Measurements from ENCODE around the gene GSTM4. TPM values are rescaled to one million over a fixed set of nuclear protein-coding genes. Genes with fewer than 3 reads are reported as not detected.

Gene GSTM4
- total RNA-seq, 1 experiment from 2014 or later, result 11.9 TPM

- no peak overlapping the region for H3K4me3 Mint-ChIP-seq (ENCODE audit: unreplicated experiment)
- H3K27me3 ChIP-seq (replicated peaks; ENCODE audit: control insufficient read depth, insufficient read depth, low read length), result no peaks in the 10 kb centered on the region
- no peaks in the 10 kb centered on the region for H3K4me1 ChIP-seq
- no peak overlapping the region for H3K27ac Mint-ChIP-seq (ENCODE audit: unreplicated experiment)
- no peaks in the 10 kb centered on the region for H3K36me3 Mint-ChIP-seq (ENCODE audit: insufficient read depth, unreplicated experiment)
- BruUV-seq (replicated peaks), result no TSS peak
- no peaks in the 10 kb centered on the region for H3K36me3 ChIP-seq (ENCODE audit: control insufficient read depth, insufficient read depth, low read length)
- CTCF ChIA-PET, result no interaction called here
- H3K9me3 ChIP-seq, result no peaks in the 10 kb centered on the region
- intact Hi-C loops (cut with micrococcal nuclease; ENCODE audit: unreplicated experiment), result loop anchor here (5.0 kb wide), 2 partner anchors 97 to 128 kb away; partner anchors contain the start of gene GNAI3
- no peak for DNase-seq
- TF ChIP-seq CTCF (IDR thresholded peaks at IDR 0.05; ENCODE audit: insufficient read depth in 1 of 2, low read depth in 1 of 2, low read length in 1 of 2, severe bottlenecking in 1 of 2, unreplicated experiment in 1 of 2), result no peak
- no peaks in the 10 kb centered on the region for H3K4me1 Mint-ChIP-seq (ENCODE audit: low read depth, unreplicated experiment)
- H3K9me3 Mint-ChIP-seq (ENCODE audit: unreplicated experiment), result no peaks in the 10 kb centered on the region
- POLR2A ChIA-PET, result no interaction called here
- H3K27me3 Mint-ChIP-seq (ENCODE audit: insufficient read depth, unreplicated experiment), result no peaks in the 10 kb centered on the region
- no peak overlapping the region for H3K4me3 ChIP-seq (ENCODE audit: low read depth, low read length)
These were observed 11.2 kb upstream of the GSTM4 start for GRCh38 chr1:109644670-109645069.

GRCh38 chr1:109649491-109649914 lies 6.4 kb upstream of the GSTM4 start:
- no peaks in the 10 kb centered on the region for H3K4me1 ChIP-seq
- no peaks in the 10 kb centered on the region for H3K27me3 Mint-ChIP-seq (ENCODE audit: insufficient read depth, unreplicated experiment)
- intact Hi-C loops (cut with micrococcal nuclease; ENCODE audit: unreplicated experiment), result no loop called here
- CTCF ChIA-PET, result interaction anchor here (0.8 to 3.3 kb wide), 3 partner anchors 9 to 197 kb away, joined by 3 to 18 read pairs (median 6); no protein-coding TSS in a partner anchor
- H3K4me3 Mint-ChIP-seq (ENCODE audit: unreplicated experiment), result no peak overlapping the region
- no peaks in the 10 kb centered on the region for H3K27me3 ChIP-seq (replicated peaks; ENCODE audit: control insufficient read depth, insufficient read depth, low read length)
- no peak overlapping the region for H3K27ac Mint-ChIP-seq (ENCODE audit: unreplicated experiment)
- H3K9me3 Mint-ChIP-seq (ENCODE audit: unreplicated experiment), result no peaks in the 10 kb centered on the region
- peaks cover 7% of the 10 kb centered on the region for H3K4me1 Mint-ChIP-seq (ENCODE audit: low read depth, unreplicated experiment)
- BruUV-seq (replicated peaks), result no TSS peak
- DNase-seq, result no peak
- no peak overlapping the region for H3K4me3 ChIP-seq (ENCODE audit: low read depth, low read length)
- no peaks in the 10 kb centered on the region for H3K36me3 Mint-ChIP-seq (ENCODE audit: insufficient read depth, unreplicated experiment)
- TF ChIP-seq CTCF (IDR thresholded peaks at IDR 0.05; ENCODE audit: insufficient read depth in 1 of 2, low read depth in 1 of 2, low read length in 1 of 2, severe bottlenecking in 1 of 2, unreplicated experiment in 1 of 2), result no peak
- POLR2A ChIA-PET, result no interaction called here
- no peaks in the 10 kb centered on the region for H3K9me3 ChIP-seq
- no peaks in the 10 kb centered on the region for H3K36me3 ChIP-seq (ENCODE audit: control insufficient read depth, insufficient read depth, low read length)

- no TSS peak for BruUV-seq (replicated peaks)
- Mint-ChIP-seq H3K9me3 (ENCODE audit: unreplicated experiment) (no peaks in the 10 kb centered on the region), H3K27ac (ENCODE audit: unreplicated experiment) (no peak overlapping the region), H3K4me3 (ENCODE audit: unreplicated experiment) (no peak overlapping the region), H3K27me3 (ENCODE audit: insufficient read depth, unreplicated experiment) (no peaks in the 10 kb centered on the region), H3K36me3 (ENCODE audit: insufficient read depth, unreplicated experiment) (no peaks in the 10 kb centered on the region), H3K4me1 (ENCODE audit: low read depth, unreplicated experiment) (peaks cover 12% of the 10 kb centered on the region)
- intact Hi-C loops (cut with micrococcal nuclease; ENCODE audit: unreplicated experiment), result no loop called here
- no peaks in the 10 kb centered on the region for H3K27me3 ChIP-seq (replicated peaks; ENCODE audit: control insufficient read depth, insufficient read depth, low read length)
- H3K9me3 ChIP-seq, result no peaks in the 10 kb centered on the region
- no peak for TF ChIP-seq CTCF (IDR thresholded peaks at IDR 0.05; ENCODE audit: insufficient read depth in 1 of 2, low read depth in 1 of 2, low read length in 1 of 2, severe bottlenecking in 1 of 2, unreplicated experiment in 1 of 2)
- POLR2A ChIA-PET, result no interaction called here
- H3K36me3 ChIP-seq (ENCODE audit: control insufficient read depth, insufficient read depth, low read length), result no peaks in the 10 kb centered on the region
- DNase-seq, result no peak
- H3K4me3 ChIP-seq (ENCODE audit: low read depth, low read length), result no peak overlapping the region
- H3K4me1 ChIP-seq, result no peaks in the 10 kb centered on the region
- CTCF ChIA-PET, result interaction anchor here (3.3 kb wide), 1 partner anchor 10 kb away, joined by 18 read pairs; no protein-coding TSS in a partner anchor
These were observed 5.3 kb upstream of the GSTM4 start for GRCh38 chr1:109650609-109651008.
